GM10266 (cell line): ENCODE results near the gene BRPF1.

Source experiments
- DNase-seq: peaks from one replicate; pipeline ENCODE4 v3.0.0; 2012; ENCODE audit errors: extremely low spot score
- TF ChIP-seq, protein P1 (sequence below): IDR thresholded peaks from 2 replicates; pipeline ENCODE4 v1.5.1; 2012; ENCODE audit warnings: mild to moderate bottlenecking, low read depth; ENCODE audit not compliant: control insufficient read depth, insufficient read depth; ENCODE audit errors: missing control alignments

Gene BRPF1

DNA sequence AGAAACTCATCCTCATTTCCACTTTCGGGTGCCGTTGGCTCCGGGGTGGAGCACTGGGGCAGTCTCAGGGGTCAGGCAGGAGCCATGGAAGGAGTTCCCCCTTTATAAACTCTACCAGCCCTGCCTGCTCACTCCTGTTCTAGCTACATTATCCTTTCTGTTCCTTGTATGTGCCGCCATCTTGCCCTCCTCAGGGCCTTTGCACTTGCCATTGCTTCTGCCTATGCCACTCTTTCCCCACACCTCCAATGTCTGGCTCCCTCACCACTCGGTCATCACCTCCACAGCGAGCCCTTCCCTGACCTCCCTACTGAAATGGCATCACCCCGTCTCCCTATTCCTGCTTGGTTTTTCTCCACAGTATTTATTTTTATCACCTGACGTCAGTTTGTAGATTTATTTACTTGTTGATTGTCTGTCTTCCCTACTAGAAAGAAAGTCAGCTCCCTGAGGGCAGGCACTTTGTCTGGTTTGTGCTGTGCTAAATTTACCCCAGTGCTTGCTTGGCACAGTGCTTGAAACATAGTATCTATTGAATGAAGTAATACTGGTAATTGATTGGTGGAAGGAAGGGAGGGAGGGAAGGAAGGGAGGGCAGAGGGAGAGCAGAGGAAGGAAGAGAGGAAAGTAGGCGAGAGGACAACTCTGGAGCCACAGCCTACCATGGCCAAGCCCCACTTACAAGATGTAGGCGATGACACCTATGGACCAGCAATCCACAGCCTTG, 29.4 kb downstream of the BRPF1 start:
- TF ChIP-seq, protein P1, sequence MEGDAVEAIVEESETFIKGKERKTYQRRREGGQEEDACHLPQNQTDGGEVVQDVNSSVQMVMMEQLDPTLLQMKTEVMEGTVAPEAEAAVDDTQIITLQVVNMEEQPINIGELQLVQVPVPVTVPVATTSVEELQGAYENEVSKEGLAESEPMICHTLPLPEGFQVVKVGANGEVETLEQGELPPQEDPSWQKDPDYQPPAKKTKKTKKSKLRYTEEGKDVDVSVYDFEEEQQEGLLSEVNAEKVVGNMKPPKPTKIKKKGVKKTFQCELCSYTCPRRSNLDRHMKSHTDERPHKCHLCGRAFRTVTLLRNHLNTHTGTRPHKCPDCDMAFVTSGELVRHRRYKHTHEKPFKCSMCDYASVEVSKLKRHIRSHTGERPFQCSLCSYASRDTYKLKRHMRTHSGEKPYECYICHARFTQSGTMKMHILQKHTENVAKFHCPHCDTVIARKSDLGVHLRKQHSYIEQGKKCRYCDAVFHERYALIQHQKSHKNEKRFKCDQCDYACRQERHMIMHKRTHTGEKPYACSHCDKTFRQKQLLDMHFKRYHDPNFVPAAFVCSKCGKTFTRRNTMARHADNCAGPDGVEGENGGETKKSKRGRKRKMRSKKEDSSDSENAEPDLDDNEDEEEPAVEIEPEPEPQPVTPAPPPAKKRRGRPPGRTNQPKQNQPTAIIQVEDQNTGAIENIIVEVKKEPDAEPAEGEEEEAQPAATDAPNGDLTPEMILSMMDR: no peak
- no peak for DNase-seq

DNA sequence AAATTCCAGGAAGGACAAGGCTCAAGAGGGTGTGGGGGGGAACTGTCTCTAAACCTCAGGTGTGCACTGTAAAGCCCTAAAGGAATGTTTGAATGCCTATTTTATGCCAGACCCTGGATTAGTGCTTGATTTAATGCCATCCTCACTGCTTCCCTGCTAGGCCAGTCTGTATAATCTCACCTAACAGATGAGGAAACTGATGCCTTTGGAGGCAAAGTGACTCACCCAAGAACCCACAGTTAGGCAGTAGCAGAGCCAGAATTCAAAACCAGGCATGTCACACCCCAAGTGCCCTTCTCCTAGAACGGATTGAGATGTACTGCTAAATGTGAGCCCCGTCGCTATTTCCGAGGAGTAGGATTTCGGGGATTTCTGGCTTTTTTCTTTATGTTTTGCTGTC, 30.4 kb downstream of the BRPF1 start:
- TF ChIP-seq, protein P1: no peak
- no peak for DNase-seq

DNA sequence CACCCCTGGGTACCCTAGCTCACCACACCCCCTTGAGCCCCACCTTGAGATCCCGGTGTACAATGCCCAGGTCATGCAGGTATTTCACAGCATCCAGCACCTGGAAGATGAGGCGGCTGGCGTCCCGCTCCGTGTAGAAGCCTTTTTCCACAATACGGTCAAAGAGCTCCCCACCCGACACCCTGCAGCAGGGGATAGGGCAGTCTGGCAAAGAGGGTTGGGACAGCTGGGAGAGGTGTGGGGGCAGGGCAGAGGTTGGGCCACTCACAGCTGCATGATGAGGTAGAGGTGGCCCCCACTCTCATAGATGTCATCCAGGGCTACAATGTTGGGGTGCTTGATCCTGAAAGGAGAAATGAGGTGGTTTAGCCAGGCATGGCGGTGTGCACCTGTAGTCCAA, 31.3 kb downstream of the BRPF1 start:
- TF ChIP-seq, protein P1: no peak
- no peak for DNase-seq

DNA sequence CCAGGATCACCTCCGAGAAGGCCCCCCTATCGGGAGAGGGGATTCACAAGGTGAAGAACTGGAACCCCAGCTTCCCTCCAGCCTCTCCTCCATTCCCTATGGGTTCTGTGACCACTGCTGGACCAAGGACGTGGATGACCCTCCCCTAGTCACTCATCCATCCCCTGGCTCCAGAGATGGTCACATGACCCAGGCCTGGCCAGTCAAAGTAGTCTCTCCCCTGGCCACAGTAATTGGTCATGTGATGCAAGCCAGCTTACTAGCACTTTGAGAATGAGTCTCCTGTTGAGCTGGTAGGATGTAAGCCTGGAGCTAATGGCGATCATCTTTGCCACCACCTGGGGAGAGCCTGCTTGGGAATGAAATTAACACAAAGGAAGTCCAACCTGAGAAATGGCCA, 34.3 kb downstream of the BRPF1 start:
- no peak for DNase-seq
- TF ChIP-seq, protein P1: no peak

DNA sequence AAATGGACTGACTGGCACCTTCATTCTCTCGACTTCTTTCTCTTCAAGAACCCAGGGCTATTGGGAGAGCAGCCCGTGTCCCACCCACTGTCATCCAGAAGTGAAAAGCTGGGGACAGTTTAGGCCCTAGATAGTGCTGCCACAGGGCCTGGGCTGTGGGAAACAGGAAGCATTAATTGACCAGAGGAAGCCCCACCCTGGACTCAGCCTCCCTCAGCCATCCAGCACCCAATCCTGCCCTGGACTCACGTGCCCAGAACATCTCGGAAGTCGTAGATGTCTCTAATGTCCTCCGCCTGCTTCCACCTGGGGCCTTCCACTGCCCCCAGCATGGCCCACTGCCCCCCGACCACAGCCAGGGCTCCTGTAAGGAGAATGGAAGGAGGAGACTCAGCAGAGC, 35.9 kb downstream of the BRPF1 start:
- DNase-seq: no peak
- TF ChIP-seq, protein P1: no peak

DNA sequence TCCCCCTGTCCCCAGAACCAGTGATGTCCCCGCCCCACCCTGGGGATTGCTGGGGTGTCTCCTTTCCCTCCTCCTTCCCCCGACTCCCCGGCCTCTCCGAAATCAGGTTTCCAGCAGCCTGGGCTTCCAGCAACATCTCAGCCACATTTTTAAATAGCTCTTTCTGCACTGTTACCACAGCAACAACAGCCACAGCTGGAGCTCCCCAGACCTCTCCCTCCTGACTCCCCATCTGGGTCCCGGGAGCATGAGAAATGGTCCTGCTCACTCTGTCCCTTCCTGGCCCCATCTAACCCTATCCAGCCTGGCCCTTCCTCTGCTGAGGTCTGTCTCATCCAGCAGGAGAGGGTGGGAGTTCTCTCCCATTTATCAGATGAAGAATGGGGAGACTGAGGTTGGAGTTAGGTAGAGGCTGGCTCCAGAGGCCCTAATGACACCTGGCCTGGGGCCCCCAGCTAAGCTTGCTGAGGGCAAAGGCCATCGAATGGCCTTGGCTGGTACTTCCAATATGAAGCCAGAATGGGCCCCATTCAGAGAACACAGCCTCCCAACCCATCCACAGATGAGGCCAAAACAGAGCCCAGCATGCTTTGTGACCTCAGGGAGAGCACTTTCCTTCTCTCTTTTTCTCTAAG, 36.7 kb downstream of the BRPF1 start:
- no peak for DNase-seq
- TF ChIP-seq, protein P1: no peak

DNA sequence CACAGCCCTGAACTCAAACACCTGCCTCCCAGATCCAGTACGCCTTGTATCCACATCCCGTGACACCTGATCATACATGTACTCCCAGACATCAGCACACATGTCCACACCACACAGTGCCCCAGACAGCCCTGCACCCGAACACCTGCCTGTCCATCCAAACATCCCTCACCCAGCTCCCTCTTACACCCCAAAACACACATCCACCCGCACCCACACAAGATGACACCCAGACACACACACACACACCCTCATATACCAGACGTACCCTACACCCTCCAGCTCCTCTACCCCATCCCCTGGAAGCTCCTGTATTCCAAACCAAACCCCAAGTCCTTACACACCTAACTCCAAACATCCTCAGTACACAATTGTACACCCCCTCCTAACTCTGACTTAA, 37.5 kb downstream of the BRPF1 start:
- no peak for DNase-seq
- TF ChIP-seq, protein P1: no peak
